GM21528 (cell line): ENCODE results near the gene PLEKHH1.

ENCODE experiments used
- ATAC-seq: cut with Tn5 transposase; IDR thresholded peaks from one replicate; pipeline ENCODE4 v1.9.1; 2021; ENCODE audit warnings: mild to moderate bottlenecking, moderate library complexity; ENCODE audit not compliant: unreplicated experiment, low FRiP score

PLEKHH1 gene

GRCh38 chr14:67532998-67533753 lies at the start of gene PLEKHH1:
TSS of gene PLEKHH1 (plus strand) at chr14:67533290. CDS start at chr14:67541868, 8,578 bp downstream.
- no peak for ATAC-seq

- ATAC-seq: no peak
These were observed 49.4 kb upstream of the PLEKHH1 start for GRCh38 chr14:67483579-67484285.

DNA sequence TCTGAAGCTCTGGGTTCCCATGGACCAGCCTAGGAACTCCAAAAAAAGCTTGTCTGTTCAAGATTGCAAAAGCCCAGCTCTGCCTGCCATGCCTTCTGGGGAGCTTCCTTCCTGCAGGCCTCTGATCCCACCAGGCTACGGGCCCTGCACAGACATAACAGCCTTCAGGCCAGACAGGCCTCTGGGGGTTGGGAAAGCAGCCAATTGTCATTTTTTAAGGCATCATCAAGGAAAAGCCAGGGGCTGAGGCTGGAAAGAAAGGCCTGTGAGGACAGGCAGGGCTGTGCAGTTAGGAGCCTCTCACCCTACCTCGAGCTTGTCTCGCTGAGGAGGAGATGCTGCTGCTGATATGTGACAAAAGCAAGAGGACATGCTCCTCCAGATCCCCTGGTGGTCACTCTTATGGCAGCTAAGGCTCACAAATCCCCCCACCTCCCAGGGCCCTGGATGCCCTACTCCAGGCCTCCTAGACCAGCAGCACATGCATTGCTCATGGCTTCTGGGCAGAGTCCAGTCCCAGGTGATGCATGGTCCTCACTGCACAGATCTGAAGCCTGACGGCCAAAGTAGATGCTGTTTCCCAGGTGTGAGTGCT lies 47.5 kb upstream of the PLEKHH1 start:
- ATAC-seq: no peak

- ATAC-seq: no peak
These were observed 46.2 kb upstream of the PLEKHH1 start for GRCh38 chr14:67486890-67487289.

DNA sequence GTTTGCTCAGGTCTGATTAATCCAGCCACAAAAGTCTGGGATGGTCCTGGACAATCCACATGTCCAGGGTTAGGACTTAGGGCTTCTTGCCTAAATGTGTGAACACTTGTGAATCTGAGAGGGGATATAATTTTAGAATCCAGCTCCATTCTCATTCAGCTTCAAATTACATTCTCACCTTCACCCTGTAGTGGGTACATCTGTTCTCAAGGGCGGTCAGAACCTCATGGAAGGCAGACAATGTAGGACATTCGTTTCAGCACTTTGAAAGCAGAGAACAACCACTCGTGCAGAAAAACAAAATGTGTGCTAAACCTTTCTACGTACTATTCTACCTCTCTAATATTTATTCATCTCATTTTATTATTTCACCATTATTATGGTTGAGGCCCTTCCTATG lies 45.8 kb upstream of the PLEKHH1 start:
- no peak for ATAC-seq

- peak; percentile 92 for ATAC-seq
These were observed 44.9 kb upstream of the PLEKHH1 start, which contains the start of gene TMEM229B for GRCh38 chr14:67487937-67488893. TSS of gene TMEM229B (minus strand) at chr14:67488721. CDS start at chr14:67473923, 14,798 bp downstream.

DNA sequence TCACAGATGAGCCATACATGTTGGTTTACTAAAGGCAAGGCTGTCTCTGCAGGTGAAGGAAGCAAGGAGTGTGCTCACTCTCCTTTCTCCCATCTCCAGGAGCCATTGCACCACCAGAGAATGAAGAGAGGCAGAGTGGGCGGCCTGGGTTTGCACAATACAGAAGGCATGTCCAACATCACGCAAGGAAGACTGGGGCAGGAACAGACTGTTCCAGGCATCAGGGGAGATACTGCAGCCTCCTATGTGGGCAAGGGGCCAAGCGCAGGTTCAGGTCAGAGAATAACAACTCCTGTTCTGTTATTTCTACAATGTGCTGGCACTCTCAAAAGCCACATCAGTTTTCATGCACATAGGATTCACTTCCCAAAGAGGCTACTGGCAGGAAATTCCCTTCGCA lies 42.9 kb upstream of the PLEKHH1 start:
- ATAC-seq: no peak

GRCh38 chr14:67491285-67491684 lies 41.8 kb upstream of the PLEKHH1 start:
- ATAC-seq: no peak

DNA sequence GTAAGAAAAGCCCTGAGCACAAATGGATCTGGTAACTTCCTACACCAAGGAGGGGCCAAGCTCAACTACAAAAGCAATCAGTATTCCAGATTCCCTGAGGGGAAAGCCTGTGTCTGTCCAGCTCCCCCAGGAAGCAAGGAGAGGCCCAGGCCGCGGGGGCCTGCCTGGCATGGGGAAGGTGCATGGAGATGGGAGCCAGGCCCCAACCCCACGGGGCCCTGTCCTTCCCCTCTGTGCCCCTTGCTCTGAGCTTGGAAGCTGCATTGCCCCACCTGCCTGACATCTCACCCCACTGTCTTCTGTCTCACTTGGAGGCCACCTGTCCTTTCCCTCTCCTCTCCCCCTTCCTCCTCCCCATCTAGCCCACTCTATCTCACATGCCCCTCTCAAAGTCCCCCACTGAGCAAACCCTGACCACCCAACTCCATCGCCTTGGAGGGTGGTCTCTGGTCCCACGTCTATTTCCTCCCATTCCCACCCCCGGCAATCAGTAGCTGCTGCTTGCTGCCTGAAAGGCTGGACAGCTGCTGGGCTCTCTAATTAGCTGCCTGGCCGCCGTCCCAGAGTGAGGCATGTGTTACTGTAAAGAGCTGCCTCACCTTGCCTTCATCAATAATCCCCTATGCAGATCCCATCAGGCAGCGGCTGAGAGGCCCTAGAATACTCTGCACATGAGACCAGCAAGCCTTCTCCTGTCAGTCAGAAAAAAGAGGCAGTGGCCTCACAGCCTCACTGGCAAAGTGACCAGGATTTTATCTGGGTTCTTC lies 41.2 kb upstream of the PLEKHH1 start:
- no peak for ATAC-seq

GRCh38 chr14:67492538-67492937 lies 40.6 kb upstream of the PLEKHH1 start:
- ATAC-seq: no peak

GRCh38 chr14:67493092-67493717 lies 39.9 kb upstream of the PLEKHH1 start:
- ATAC-seq: no peak

DNA sequence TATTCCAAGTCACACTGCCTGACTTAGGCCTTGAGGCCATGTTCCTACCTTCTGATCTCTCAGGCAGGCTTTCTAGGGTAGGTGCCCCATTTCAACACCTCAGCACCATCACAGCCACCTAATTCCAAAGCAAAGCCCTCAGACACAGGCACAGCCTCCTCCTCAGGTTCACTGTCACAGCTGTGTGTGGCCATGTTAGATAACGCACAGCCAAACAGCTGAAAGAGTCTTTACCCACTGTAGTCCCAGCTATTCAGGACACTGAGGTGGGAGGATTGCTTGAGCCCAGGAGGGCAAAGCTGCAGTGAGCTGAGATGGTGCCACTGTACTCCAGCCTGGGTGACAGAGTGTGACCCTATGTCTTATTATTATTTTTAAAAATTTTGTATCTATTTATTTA lies 37.3 kb upstream of the PLEKHH1 start:
- no peak for ATAC-seq

DNA sequence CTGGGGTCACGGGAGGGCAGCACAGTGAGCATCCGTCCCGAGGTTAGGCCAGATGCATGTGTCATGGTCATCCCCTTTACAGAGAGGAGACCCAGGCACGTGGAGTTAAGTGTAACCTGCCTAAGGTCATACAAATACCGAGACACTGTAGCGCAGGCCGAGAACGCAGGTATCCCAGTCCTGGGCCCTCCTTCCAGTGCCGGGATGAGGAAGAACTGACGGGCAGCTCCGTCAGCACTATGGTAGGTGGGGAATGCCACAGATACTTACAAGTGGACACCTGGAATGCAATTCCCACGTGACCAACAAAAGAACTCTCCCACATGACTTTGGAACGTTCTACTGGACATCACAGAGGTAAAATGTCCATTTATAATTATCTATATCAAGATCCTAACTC lies 35.9 kb upstream of the PLEKHH1 start:
- no peak for ATAC-seq

DNA sequence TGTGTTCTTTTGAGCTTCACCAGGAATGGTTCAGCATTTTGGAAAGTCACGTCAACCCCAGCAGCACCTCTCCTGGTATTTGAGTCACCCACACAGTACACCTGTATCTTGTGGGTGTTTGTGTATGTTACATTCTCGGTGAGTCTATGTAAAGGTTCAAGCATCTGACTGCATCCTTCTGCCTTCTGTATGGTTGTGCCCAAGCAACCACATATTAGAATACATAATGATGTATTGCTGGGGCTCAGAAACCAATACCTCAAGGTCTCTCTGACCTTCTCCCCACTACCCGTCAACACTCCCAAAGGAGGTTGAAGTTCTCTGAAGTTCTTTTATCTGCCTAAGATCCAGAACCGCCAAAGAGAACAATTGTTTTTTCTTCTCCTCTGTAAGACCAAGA lies 35.4 kb upstream of the PLEKHH1 start:
- ATAC-seq: no peak

GRCh38 chr14:67500981-67501380 lies 32.1 kb upstream of the PLEKHH1 start:
- ATAC-seq: no peak

- no peak for ATAC-seq
These were observed 31.4 kb upstream of the PLEKHH1 start for GRCh38 chr14:67501670-67502069.

- ATAC-seq: no peak
These were observed 30.2 kb upstream of the PLEKHH1 start for GRCh38 chr14:67502867-67503266.

DNA sequence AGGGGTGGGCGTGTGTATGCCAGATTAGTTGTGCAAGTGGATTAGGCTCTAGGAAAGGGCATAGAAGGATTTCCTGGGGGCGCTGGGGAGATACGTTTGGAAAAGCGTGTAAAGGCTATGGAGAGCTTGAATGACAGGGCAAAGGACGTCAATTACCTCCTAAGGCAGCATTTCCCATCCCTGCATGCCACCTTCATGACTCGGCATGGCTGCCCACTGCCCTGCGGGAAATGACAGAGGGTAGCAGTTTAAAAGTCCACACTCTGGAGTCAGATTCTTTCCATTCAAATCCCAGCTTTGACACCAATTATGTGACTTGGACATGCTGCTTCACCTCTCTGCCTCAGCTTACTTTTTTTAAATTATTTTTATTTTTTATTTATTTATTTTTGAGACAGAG lies 29.8 kb upstream of the PLEKHH1 start:
- ATAC-seq: no peak

- ATAC-seq: no peak
These were observed 27.8 kb upstream of the PLEKHH1 start for GRCh38 chr14:67505254-67505653.
